Measurements from ENCODE around the gene DLAT.

The DLAT gene

GRCh38 chr11:111982019-111982464 is 43.2 kb upstream of the DLAT start:
- Histone ChIP-seq H3K4me3 (replicated peaks; ENCODE audit: insufficient read depth, low read length) (no peak overlapping the region), H3K27me3 (ENCODE audit: insufficient read depth, poor library complexity, severe bottlenecking) (peaks cover 2% of the 10 kb centered on the region), H3K27ac (replicated peaks) (no peak overlapping the region)
- TF ChIP-seq SPI1 (IDR thresholded peaks at IDR 0.05; ENCODE audit: borderline replicate concordance, low read depth) (no peak), CTCF (IDR thresholded peaks at IDR 0.05; ENCODE audit: insufficient read depth, low read length) (peak; percentile 22)
- DNase-seq (ENCODE audit: low read depth in 1 of 2, low spot score in 1 of 2), result peak in 1 of 2 experiments; percentile 52

- H3K4me3 ChIP-seq (replicated peaks; ENCODE audit: insufficient read depth, low read length), result no peak overlapping the region
- DNase-seq (ENCODE audit: low read depth in 1 of 2, low spot score in 1 of 2), result no peak
- no peaks in the 10 kb centered on the region for H3K27me3 ChIP-seq (ENCODE audit: insufficient read depth, poor library complexity, severe bottlenecking)
- H3K27ac ChIP-seq (replicated peaks), result no peak overlapping the region
- TF ChIP-seq CTCF (IDR thresholded peaks at IDR 0.05; ENCODE audit: insufficient read depth, low read length), result no peak
These were observed 42.5 kb upstream of the DLAT start for GRCh38 chr11:111982541-111983186.

GRCh38 chr11:111983187-111983986 is 41.8 kb upstream of the DLAT start:
- TF ChIP-seq POLR2AphosphoS5 (IDR thresholded peaks at IDR 0.05; ENCODE audit: low read depth) (no peak), SPI1 (IDR thresholded peaks at IDR 0.05; ENCODE audit: borderline replicate concordance, low read depth) (no peak), CTCF (IDR thresholded peaks at IDR 0.05; ENCODE audit: insufficient read depth, low read length) (no peak), REST (IDR thresholded peaks at IDR 0.05; ENCODE audit: insufficient replicate concordance, low read depth) (no peak), GABPA (IDR thresholded peaks at IDR 0.05; ENCODE audit: low read depth) (no peak)
- no peak for DNase-seq (ENCODE audit: low read depth in 1 of 2, low spot score in 1 of 2)
- H3K27me3 ChIP-seq (ENCODE audit: insufficient read depth, poor library complexity, severe bottlenecking), result no peaks in the 10 kb centered on the region
- no peak overlapping the region for H3K27ac ChIP-seq (replicated peaks)
- no peak overlapping the region for H3K4me3 ChIP-seq (replicated peaks; ENCODE audit: insufficient read depth, low read length)

GRCh38 chr11:111986589-111986988 is 38.6 kb upstream of the DLAT start:
- DNase-seq (ENCODE audit: low read depth in 1 of 2, low spot score in 1 of 2), result no peak
- Histone ChIP-seq H3K27me3 (ENCODE audit: insufficient read depth, poor library complexity, severe bottlenecking) (no peaks in the 10 kb centered on the region), H3K27ac (replicated peaks) (no peak overlapping the region), H3K4me3 (replicated peaks; ENCODE audit: insufficient read depth, low read length) (no peak overlapping the region)
- no peak for TF ChIP-seq REST (IDR thresholded peaks at IDR 0.05; ENCODE audit: insufficient replicate concordance, low read depth)
- no peak for TF ChIP-seq POLR2AphosphoS5 (IDR thresholded peaks at IDR 0.05; ENCODE audit: low read depth)
- no peak for TF ChIP-seq SPI1 (IDR thresholded peaks at IDR 0.05; ENCODE audit: borderline replicate concordance, low read depth)
- no peak for TF ChIP-seq GABPA (IDR thresholded peaks at IDR 0.05; ENCODE audit: low read depth)
- TF ChIP-seq CTCF (IDR thresholded peaks at IDR 0.05; ENCODE audit: insufficient read depth, low read length), result no peak

All from HL-60 (cell line).